ENCODE measurements around the gene CXorf49B.
"Not testable (repeated sequence)": the region's sequence is repeated elsewhere in the genome, so short reads cannot be mapped to it uniquely, and the experiment has no call there.

CXorf49B gene

DNA sequence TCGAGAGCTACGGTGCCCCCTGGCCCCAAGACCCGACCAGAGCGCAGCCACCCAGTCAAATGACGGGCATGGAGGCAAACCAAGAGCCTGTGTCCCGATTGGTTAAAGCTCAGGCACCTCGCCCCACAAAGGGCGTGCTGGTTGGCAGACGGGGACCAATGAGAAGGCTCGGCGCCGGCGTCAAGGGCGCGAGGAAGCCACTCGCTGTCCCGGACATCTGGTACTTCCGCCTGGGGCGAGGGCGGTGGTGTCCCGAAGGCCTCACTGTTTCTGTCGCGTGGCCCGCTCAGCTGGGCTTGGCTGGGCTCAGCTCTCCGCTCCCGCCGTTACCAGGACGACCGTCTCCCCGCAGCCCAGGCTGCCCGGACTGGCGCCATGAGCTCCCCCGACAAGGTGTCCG is at the start of gene CXorf49B:
Gene CXorf49B (plus strand): TSS at position 301 of the 400 bp plus-strand sequence. CDS start 75 bp downstream, at position 376.
- DNase-seq = not testable (repeated sequence)

DNA sequence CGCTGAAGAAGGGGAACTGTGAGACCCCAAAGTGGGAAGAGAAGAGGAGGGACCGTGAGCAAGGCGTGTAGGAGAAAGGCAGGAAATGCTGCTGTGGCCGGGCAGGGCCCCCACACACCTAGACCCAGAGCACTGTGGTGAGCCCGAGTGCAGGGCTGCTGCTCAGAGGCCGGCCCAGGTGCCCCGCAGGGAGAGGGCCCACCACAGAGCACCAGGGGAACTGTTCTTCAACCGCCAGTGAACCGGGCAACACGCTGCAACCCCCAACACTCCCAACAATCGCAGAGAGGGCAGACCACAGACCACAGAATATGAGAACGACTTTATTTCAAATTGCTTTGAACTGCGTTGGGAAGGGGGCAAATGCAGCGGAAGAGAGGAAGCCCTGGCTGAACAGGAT is 49.1 kb upstream of the CXorf49B start:
- not testable (repeated sequence) for DNase-seq

DNA sequence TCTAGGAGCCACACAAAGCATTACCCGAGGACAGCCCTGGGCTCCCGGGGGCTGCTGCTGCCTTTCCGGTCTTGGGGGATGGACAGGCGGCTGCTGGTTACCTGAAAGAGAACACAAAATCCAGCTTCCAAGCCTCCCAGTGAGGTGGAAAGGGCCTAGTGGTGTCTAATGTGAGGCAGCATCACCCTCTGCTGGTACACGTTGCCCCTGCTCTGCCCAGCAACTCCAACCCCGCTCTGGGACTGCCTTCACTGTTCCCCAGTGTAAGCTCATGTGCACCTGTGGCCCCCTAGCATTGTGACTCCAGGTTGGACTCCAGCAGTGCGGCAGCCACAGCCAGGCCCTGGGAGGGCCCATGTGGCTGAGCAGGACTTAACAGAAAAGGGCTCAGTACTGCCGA is 47.6 kb upstream of the CXorf49B start:
- DNase-seq = not testable (repeated sequence)

DNA sequence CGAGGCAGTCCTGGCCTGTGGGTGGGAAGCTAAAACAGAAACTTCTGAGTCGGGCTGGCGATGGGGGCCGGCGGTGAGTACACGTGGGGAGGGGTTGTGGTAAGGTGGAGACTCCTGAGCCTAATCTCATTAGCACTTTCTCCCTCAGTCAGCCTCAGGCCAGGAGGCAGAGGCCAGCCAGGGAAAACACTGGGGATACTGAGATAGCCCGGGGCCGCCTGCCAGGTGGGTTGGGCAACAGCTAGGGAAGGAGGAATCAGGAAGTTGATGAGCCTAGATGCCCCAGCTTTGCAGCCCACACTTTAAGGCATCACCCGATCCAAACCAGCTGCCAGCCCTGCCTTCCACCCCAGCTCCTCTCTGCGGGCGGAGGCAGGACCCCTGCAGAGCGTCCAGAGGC is 46.8 kb upstream of the CXorf49B start:
- DNase-seq = not testable (repeated sequence)

DNA sequence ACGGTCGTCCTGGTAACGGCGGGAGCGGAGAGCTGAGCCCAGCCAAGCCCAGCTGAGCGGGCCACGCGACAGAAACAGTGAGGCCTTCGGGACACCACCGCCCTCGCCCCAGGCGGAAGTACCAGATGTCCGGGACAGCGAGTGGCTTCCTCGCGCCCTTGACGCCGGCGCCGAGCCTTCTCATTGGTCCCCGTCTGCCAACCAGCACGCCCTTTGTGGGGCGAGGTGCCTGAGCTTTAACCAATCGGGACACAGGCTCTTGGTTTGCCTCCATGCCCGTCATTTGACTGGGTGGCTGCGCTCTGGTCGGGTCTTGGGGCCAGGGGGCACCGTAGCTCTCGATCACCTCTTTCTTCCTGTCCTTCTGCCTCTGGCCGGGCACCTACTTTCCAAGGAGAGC is 45.0 kb upstream of the CXorf49B start, which contains the start of gene CXorf49:
Gene CXorf49 (minus strand): TSS at position 101 of the 400 bp plus-strand sequence. CDS start 134 bp downstream, outside the sequence.
- not testable (repeated sequence) for DNase-seq

DNA sequence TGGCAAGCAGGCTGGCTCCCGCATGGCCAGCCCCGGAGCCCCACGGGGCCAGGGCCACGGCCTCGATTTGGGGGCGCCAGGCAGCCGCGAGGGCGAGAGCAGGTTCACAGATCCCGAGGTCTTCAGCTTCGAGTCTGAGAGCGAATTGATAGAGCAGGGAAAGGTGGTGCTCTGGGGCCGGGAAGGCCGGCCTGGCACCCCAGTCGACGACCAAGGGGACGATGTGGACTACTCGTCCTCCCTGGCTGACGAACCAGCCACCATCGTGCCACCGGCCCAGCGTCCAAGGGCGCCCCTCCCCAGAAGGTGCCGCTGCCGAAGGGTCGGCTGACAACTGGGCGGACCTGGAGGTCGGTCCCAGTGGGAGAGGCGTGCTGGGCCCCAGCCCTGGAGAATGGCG is 44.0 kb upstream of the CXorf49B start:
- DNase-seq = not testable (repeated sequence)

DNA sequence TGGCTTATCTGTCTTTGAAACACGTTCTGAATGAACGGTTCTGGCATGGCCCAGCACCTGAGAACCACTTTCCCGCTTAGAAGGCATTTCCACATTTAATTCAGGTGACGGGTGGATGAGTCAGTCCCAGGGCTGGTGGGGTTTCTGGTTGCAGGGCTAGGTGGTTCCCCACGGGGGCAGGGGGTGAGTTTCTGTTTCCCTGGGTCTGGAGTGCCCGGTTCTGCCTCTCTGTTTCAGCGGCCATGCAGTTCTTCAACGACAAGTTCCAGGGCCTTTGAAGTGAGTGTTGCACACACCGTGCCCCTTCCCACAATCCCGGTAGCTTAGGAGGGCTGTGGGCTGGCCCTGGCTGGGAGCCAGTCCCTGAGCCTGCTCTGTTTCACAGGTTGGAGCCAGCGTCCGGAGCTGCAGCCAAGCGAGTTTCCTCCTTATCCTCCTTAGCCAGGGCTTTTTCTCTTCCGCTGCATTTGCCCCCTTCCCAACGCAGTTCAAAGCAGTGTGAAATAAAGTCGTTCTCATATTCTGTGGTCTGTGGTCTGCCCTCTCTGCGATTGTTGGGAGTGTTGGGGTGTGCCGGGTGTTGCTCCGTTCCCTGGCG is 42.8 kb upstream of the CXorf49B start:
- not testable (repeated sequence) for DNase-seq

DNA sequence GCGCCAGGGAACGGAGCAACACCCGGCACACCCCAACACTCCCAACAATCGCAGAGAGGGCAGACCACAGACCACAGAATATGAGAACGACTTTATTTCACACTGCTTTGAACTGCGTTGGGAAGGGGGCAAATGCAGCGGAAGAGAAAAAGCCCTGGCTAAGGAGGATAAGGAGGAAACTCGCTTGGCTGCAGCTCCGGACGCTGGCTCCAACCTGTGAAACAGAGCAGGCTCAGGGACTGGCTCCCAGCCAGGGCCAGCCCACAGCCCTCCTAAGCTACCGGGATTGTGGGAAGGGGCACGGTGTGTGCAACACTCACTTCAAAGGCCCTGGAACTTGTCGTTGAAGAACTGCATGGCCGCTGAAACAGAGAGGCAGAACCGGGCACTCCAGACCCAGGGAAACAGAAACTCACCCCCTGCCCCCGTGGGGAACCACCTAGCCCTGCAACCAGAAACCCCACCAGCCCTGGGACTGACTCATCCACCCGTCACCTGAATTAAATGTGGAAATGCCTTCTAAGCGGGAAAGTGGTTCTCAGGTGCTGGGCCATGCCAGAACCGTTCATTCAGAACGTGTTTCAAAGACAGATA is 2.4 kb upstream of the CXorf49B start:
- DNase-seq = not testable (repeated sequence)

DNA sequence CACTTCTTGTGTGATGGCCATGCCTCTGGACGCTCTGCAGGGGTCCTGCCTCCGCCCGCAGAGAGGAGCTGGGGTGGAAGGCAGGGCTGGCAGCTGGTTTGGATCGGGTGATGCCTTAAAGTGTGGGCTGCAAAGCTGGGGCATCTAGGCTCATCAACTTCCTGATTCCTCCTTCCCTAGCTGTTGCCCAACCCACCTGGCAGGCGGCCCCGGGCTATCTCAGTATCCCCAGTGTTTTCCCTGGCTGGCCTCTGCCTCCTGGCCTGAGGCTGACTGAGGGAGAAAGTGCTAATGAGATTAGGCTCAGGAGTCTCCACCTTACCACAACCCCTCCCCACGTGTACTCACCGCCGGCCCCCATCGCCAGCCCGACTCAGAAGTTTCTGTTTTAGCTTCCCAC is 1.7 kb downstream of the CXorf49B start:
- DNase-seq = not testable (repeated sequence)

DNA sequence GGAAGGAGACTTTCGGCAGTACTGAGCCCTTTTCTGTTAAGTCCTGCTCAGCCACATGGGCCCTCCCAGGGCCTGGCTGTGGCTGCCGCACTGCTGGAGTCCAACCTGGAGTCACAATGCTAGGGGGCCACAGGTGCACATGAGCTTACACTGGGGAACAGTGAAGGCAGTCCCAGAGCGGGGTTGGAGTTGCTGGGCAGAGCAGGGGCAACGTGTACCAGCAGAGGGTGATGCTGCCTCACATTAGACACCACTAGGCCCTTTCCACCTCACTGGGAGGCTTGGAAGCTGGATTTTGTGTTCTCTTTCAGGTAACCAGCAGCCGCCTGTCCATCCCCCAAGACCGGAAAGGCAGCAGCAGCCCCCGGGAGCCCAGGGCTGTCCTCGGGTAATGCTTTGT is 2.5 kb downstream of the CXorf49B start:
- not testable (repeated sequence) for DNase-seq

DNA sequence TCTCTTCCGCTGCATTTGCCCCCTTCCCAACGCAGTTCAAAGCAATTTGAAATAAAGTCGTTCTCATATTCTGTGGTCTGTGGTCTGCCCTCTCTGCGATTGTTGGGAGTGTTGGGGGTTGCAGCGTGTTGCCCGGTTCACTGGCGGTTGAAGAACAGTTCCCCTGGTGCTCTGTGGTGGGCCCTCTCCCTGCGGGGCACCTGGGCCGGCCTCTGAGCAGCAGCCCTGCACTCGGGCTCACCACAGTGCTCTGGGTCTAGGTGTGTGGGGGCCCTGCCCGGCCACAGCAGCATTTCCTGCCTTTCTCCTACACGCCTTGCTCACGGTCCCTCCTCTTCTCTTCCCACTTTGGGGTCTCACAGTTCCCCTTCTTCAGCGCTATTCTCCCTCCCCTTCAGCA is 4.0 kb downstream of the CXorf49B start:
- not testable (repeated sequence) for DNase-seq

DNA sequence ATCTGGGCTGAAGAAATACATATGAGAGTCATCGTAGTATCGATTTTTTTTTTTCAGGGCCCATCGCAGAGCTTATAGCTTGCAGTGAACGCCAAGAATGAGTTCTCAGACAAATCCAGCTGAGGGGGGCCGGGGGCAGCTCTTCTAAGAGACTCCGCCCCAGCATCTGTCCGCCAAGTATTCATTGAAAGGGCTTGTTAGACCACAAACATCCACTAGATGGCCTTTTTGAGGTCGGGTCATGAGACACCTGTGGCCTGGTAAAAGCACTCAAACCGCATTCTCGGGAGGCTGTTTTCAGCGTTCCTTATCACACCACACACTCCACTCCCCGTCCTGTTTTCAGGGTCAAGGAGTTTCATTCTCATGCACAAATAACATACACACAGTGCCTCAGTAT is 15.2 kb downstream of the CXorf49B start:
- DNase-seq = not testable (repeated sequence)

DNA sequence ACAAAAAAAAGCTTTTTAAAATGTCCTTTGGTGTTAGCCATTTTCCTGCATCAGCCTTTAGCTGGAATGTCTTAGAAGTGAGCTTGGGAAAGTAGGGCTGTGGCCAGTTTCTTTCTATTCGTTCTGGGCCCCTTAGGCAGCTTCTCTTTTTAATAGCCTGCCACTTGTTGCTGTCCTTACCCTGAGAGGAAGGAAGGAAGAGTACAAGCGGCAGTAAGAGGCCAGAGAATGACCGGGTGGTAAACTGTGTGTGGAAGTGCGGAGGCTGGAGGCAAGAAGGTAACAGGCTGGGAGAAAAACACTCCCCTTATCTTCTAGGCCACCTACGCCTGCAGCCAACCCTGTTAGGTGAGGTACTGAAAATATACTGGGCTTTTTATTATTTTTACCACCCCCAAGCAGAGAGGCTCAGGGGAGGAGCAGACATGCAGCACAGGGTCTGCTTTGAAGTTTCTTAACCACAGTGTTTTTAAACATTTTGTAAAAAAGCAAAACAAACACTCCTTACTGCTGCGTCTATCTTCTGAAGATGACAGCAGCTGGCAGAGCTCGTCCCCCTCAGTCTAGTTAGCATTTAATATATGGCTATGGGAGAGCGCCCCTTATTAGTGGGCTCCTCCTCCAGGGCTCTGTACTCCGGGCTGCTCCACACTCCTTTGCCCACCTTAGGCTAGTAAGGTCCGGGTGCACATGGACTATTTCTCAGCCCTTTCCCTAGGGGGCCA is 19.2 kb downstream of the CXorf49B start:
- not testable (repeated sequence) for DNase-seq

DNA sequence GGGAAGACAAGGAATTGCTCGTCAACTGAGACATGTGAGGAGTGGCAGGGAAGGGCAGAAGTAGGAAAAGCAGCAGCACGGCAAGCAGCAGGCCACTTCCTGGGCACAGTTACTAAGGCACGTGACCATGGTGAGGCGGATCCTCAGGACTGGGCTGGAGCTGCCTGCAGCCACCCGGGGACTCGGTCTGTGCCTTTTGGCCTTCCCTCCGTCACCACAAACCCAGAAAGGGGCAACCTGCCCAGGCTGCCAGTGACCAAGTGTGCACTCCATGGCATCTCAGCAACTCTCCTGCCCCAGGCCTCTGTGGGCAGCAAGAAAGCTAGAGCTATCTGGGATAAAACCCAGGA is 19.8 kb downstream of the CXorf49B start:
- not testable (repeated sequence) for DNase-seq

DNA sequence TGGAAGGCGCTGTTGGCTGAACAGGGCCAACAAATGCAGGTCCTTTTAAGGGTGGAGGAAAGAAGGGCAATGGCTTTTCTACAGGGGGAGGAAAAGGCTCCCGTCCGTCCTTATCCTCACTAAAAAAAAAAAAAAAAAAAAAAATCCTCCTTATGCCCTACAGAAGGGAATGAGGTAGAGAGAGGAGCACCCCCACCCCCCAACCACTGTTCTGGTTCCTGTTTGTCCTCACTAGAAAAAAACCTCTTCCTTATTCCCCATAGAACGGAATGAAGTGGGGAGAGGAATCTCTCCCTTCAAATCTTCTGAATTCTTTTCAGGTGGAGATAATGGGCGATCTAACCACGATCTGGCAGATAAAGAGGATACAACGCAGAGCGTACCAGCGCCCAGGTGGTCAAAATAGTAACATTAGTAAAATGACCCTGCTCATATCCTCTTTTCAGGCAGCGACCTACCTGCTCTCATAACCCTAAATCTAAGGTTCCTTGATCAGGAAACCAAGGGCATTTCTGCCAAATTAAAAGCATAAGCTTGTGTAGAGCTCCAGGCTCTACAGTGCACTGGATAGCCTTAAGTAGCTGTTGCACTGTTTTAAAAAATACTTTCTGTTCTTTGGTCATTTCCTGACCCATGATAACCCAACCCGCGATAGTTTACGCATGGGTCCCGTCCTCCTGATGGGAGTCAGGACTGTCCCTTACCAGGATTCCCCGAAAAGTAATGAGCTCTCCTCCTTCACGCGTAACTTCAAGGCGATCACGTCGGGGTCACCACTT is 20.6 kb downstream of the CXorf49B start:
- DNase-seq = not testable (repeated sequence)

DNA sequence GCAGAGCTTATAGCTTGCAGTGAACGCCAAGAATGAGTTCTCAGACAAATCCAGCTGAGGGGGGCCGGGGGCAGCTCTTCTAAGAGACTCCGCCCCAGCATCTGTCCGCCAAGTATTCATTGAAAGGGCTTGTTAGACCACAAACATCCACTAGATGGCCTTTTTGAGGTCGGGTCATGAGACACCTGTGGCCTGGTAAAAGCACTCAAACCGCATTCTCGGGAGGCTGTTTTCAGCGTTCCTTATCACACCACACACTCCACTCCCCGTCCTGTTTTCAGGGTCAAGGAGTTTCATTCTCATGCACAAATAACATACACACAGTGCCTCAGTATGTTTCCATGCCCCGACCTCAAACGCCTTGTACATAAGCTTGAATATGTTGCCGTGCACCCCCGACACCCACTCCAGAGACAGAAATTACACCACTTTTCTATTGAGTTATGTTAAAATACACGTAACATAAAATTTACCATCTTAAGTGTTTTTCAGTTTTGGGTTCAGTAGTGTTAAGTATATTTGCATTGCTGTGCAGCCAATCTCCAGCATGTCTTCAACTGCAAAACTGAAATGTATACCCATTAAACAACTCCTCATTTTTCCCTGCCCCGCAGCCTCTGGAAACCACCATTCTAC is 21.3 kb downstream of the CXorf49B start:
- not testable (repeated sequence) for DNase-seq

DNA sequence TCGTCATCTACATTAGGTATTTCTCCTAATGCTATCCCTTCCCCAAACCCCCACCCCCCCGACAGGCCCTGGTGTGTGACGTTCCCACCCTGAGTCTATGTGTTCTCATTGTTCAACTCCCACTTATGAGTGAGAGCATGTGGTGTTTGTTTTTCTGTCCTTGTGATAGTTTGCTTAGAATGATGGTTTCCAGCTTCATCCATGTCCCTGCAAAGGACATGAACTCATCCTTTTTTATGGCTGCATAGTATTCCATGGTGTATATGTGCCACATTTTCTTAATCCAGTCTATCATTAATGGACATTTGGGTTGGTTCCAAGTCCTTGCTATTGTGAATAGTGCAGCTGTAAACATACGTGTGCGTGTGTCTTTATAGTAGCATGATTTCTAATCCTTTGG is 43.3 kb downstream of the CXorf49B start:
- DNase-seq = not testable (repeated sequence)

DNA sequence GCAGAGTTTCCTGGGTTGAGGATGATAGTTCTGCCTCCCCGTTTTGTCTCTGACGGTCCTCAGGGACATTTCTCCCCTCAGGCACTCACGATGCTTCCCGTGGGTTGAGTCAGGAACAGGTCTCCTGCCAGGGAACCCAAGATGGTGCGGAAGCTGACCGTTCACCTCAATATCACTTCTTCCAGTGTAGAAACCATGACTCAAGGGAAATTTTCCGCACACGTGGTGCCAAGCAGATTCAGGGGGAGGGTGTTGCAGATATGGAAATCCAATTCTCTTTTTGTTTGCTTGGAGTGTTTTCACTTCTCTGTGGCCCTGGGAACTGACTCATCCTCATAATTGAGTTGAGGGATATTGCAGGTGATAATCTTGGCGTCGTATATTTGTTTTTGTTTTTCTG is 46.7 kb downstream of the CXorf49B start:
- DNase-seq = no peak

DNA sequence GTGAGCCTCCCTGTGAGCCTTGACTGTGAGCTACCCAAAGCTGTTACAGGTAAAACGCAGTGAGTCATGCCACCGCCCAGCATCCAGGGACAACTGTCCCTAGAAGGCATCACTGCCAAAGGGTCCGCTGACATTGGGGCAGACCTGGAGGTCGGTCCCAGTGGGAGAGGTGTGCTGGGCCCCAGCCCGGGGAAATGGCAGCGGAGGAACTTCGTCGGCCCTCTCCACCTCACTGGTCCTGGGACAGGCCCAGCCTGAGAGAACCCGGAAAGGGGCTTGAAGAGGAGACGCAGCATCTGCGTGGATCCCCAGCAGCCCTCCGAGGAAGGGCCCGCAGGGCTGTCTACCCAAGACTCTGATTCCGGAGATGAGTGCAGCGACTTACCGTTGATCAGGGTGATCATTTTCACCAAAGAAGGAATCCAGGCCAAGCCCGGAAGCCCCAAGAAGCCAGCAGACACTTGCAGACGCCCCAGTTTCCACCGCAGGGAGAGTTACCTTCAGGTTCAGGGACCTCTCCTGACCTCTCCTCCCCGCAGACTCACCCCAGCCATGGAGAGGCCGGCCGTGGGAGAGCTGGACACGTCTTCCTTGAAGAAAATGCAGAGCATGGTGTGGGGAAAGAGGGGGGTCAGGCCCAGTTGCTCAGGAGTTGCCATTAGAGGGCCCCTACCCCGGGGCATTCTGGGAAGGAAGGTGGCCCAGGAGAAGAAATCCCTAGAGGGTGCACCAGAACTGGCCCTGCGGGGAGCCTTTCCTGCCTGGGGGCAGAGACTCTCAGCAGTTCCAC is 51.2 kb downstream of the CXorf49B start:
- no peak for DNase-seq

DNA sequence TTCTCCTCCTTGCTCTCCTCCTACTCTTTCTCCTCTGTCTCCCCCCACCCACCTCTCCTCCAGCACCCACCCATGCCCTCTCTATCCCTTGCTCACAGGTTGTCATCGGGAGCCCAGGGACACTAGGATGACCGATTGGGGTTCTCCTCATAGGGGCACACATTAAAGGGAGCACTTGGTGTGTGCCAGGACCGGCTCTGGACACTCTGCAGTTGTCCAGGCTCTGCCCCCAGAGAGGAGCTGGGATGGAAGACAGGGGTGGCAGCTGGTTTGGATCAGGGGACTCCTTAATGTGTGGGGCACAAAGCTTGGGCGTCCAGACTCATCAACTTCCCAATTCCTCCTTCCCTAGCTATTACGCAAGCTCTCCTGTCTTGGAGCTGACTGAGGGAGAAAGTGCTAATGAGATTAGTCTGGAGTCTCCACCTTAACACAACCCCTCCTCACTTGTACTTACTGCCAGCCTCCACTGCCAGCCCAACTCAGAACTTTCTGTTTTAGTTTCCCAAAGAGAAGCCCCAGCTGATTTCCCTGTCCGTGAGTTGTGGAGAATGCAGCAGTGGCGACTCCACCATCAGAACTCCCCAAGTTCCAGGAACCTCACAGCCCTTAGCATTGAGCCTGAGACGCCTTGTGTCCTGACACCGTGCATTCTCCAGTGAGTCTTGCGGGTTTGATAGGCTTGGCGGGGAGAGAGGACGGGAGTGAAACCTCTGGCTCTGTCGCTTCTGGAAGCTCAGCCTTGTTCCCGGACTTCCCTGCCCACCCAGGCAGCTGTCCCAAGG is 52.2 kb downstream of the CXorf49B start:
- no peak for DNase-seq

DNA sequence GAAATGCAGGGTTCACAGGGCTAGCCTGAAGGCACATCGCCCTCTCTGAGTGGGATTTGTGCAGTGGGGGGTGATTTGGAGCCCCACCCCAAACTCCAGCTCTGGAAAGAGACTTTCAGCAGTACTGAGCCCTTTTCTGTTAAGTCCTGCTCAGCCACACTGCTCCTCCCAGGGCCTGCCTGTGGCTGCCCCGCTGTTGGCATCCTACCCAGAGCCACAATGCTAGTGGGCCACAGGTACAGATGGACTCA is 52.7 kb downstream of the CXorf49B start:
- no peak for DNase-seq

Measured in MV-4-11 (cell line).